ENCODE measurements around the gene CACNG7. TPM values are rescaled to one million over a fixed set of nuclear protein-coding genes. Genes with fewer than 3 reads are reported as not detected.

Gene CACNG7
- total RNA-seq, 6 experiments from 2014 or later = not detected

DNA sequence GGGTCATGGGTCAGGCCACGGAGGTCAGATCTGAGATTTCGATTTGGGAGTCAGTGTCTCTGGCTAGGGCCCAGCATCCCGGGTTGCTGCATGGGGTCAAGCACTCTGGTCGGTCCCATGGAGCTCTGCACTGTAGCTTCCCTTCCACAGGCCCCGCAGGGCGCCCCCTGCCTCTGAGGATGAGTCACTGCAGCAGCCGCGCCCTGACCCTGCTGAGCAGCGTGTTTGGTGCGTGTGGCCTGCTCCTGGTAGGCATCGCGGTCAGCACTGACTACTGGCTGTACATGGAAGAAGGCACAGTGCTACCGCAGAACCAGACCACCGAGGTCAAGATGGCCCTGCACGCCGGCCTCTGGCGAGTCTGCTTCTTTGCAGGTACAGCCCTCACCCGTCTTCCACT is 3.6 kb downstream of the CACNG7 start:
- Histone ChIP-seq H3K4me3 (no peak overlapping the region), H3K27me3 (peaks cover 0 to 16% of the 10 kb centered on the region in 2 donors), H3K27ac (no peak overlapping the region), H3K4me1 (no peaks in the 10 kb centered on the region), H3K9me3 (no peaks in the 10 kb centered on the region), H3K36me3 (no peaks in the 10 kb centered on the region)
- WGBS (ENCODE audit: insufficient coverage, low coverage, low lambda C conversion rate, missing lambda C conversion rate) = no CpG with 5 or more reads among the region's 18 CpGs
- ATAC-seq (no peak), DNase-seq (no peak)
- TF ChIP-seq, protein P1, sequence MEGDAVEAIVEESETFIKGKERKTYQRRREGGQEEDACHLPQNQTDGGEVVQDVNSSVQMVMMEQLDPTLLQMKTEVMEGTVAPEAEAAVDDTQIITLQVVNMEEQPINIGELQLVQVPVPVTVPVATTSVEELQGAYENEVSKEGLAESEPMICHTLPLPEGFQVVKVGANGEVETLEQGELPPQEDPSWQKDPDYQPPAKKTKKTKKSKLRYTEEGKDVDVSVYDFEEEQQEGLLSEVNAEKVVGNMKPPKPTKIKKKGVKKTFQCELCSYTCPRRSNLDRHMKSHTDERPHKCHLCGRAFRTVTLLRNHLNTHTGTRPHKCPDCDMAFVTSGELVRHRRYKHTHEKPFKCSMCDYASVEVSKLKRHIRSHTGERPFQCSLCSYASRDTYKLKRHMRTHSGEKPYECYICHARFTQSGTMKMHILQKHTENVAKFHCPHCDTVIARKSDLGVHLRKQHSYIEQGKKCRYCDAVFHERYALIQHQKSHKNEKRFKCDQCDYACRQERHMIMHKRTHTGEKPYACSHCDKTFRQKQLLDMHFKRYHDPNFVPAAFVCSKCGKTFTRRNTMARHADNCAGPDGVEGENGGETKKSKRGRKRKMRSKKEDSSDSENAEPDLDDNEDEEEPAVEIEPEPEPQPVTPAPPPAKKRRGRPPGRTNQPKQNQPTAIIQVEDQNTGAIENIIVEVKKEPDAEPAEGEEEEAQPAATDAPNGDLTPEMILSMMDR (IDR thresholded peaks at IDR 0.05) = no peak
- TF ChIP-seq POLR2A (IDR thresholded peaks at IDR 0.05) = no peak
- intact Hi-C loops (cut with DNase I) = loop anchor here in 1 of 2 donors (10.0 kb wide), 1 partner anchor 102 kb away; no protein-coding TSS in a partner anchor

DNA sequence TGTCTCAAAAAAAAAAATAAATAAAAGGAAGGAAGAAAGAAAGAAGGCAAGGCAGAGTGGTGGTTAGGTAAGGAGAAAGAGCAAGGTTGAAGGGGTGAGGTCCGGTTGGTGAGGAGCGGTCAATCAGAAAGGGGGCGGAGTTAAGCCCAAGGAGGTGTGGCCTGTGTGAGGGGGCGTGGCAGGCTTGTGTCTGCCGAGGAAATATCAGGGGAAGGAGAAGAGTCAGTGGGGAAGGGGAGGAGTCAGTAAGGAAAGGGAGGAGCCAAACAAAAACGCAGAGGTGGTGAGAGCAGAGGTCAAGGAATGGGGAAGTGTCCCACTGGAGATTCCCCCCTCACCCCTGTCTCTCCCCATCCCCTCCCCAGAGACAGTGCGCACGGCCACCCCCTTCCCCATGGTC is 5.9 kb downstream of the CACNG7 start:
- Histone ChIP-seq H3K4me3 (no peak overlapping the region), H3K9me3 (no peaks in the 10 kb centered on the region), H3K36me3 (no peaks in the 10 kb centered on the region), H3K4me1 (no peaks in the 10 kb centered on the region), H3K27me3 (peaks cover 0 to 2% of the 10 kb centered on the region in 2 donors), H3K27ac (no peak overlapping the region)
- ATAC-seq (no peak), DNase-seq (no peak)
- 41% methylated on average over 8 of the region's 8 CpGs for WGBS (ENCODE audit: insufficient coverage, low coverage, low lambda C conversion rate, missing lambda C conversion rate)
- TF ChIP-seq, protein P1 (IDR thresholded peaks at IDR 0.05) = no peak
- intact Hi-C loops (cut with DNase I) = loop anchor here in 1 of 2 donors (10.0 kb wide), 1 partner anchor 100 kb away; no protein-coding TSS in a partner anchor

DNA sequence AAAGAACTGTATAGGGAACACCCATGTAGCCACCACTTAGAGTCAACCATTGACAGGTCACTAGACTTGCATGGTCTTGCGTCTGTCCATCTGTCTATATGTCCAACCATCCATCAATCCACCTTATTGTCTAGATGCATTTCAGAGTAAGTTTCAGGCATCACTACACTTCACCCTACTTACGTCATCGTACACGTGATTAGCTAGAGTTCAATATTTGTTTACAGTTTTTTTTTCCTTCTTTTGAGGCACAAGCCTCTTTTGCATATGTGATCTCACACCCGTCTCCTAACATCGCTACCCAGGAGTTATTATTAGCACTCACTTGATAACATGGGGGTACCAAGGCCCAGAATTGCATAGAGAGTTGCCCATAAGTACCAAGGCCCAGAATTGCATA is 6.9 kb downstream of the CACNG7 start:
- H3K4me3 ChIP-seq = no peak overlapping the region
- DNase-seq = no peak
- H3K27ac ChIP-seq = no peak overlapping the region
- intact Hi-C loops (cut with DNase I) = loop anchor here in 1 of 2 donors (10.0 kb wide), 1 partner anchor 99 kb away; no protein-coding TSS in a partner anchor
- no peaks in the 10 kb centered on the region for H3K27me3 ChIP-seq
- 43% methylated on average over 6 of the region's 6 CpGs for WGBS (ENCODE audit: insufficient coverage, low coverage, low lambda C conversion rate, missing lambda C conversion rate)
- H3K4me1 ChIP-seq = no peaks in the 10 kb centered on the region
- no peak for TF ChIP-seq POLR2A (IDR thresholded peaks at IDR 0.05)
- TF ChIP-seq, protein P1 (IDR thresholded peaks at IDR 0.05) = no peak
- ATAC-seq = no peak
- no peaks in the 10 kb centered on the region for H3K36me3 ChIP-seq
- no peaks in the 10 kb centered on the region for H3K9me3 ChIP-seq

DNA sequence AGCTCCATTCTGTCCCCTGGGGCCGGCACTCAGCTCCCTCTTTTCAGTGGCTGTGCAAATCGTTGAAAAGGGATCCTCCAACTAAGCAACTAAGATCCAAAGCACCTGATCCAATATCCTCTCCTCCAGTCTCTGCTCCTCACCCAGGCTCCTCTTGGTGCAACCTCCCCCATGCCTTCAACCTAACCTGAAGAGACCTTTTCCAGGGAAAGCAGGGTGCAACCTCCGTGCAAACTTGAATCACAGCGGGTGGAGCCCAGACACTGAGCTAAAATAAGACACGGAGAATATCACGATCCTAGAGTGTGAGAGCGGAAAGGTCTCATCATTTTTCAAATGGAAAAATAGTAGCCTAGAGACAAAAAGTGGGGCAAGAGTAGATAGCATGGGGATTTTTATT is 8.3 kb downstream of the CACNG7 start:
- H3K4me1 ChIP-seq = no peaks in the 10 kb centered on the region
- no peaks in the 10 kb centered on the region for H3K36me3 ChIP-seq
- no peak overlapping the region for H3K27ac ChIP-seq
- intact Hi-C loops (cut with DNase I) = loop anchor here in 1 of 2 donors (10.0 kb wide), 1 partner anchor 97 kb away; no protein-coding TSS in a partner anchor
- TF ChIP-seq, protein P1 (IDR thresholded peaks at IDR 0.05) = no peak
- TF ChIP-seq POLR2A (IDR thresholded peaks at IDR 0.05) = no peak
- no peaks in the 10 kb centered on the region for H3K9me3 ChIP-seq
- no peak overlapping the region for H3K4me3 ChIP-seq
- H3K27me3 ChIP-seq = no peaks in the 10 kb centered on the region
- DNase-seq (no peak), ATAC-seq (no peak)
- 60% methylated on average over 7 of the region's 7 CpGs for WGBS (ENCODE audit: insufficient coverage, low coverage, low lambda C conversion rate, missing lambda C conversion rate)

DNA sequence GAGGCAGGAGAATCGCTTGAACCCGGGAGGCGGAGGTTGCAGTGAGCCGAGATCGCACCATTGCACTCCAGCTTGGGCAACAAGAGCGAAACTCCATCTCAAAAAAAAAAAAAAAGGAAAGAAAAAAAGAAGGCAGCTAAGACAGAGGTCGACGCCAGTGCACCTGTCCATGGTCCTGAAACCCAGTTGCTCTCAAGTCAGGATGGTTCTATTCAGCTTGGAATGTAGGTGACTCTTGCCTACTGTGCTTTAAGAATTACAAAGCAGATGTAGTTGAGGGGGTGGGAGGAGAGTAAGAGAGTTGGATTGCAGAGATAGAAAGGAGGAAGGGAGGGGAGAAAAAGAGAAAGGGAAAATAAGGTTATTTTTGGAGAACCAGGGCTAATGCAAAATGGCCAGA is 18.7 kb downstream of the CACNG7 start:
- H3K27ac ChIP-seq = no peak overlapping the region
- 33% methylated on average over 8 of the region's 8 CpGs for WGBS (ENCODE audit: insufficient coverage, low coverage, low lambda C conversion rate, missing lambda C conversion rate)
- no peaks in the 10 kb centered on the region for H3K4me1 ChIP-seq
- TF ChIP-seq, protein P1 (IDR thresholded peaks at IDR 0.05) = no peak
- no peak for TF ChIP-seq POLR2A (IDR thresholded peaks at IDR 0.05)
- H3K36me3 ChIP-seq = no peaks in the 10 kb centered on the region
- DNase-seq (no peak), ATAC-seq (no peak)
- intact Hi-C loops (cut with DNase I) = no loop called here
- H3K4me3 ChIP-seq = no peak overlapping the region
- H3K9me3 ChIP-seq = no peaks in the 10 kb centered on the region
- H3K27me3 ChIP-seq = no peaks in the 10 kb centered on the region

All from right lobe of liver (tissue), 6 donors.